ENCODE results near the gene LHPP. TPM values are rescaled to one million over a fixed set of nuclear protein-coding genes. Genes with fewer than 3 reads are reported as not detected.

LHPP gene
- total and polyA plus RNA-seq, 4 donors = 11.5 to 22.0 (median 18.6) TPM

DNA sequence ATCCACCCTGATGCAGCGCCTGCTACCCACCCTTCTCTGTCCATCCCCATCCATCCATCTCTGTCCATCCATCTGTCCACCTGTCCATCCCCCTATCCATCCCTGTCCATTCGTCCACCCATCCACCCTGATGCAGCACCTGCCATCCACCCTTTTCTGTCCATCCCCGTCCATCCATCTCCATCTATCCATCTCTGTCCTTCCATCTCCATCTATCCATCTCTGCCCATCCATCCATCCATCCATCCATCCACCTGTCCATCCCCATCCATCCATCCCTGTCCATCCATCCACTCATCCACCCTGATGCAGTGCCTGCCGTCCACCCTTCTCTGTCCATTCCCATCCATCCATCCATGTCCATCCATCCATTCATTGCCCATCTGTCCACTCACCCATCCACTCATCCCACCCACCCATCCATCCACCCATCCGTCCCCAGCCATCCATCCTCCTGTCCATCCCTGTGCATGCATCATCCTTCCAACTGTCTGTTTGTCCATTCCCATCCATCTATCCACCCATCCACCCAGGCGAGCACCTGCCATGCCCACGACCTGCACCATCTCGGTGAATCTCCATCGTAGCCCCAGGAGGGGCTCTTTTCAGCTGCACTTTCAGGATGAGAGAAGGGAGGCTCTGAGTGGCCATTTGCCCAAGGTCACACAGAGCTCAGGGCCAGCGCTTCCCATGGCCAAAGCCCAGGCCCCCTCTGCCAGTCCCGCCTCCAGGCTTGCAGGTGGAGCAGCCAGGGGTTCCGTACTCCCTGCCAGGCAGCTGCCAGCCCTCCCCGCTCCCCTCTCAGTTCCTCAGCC lies 137.4 kb downstream of the LHPP start:
- DNase-seq = peak in 1 of 2 donors; percentile 43
- 97 to 98% methylated on average over 13 of the region's 13 CpGs for WGBS, 2 donors
- ATAC-seq (ENCODE audit: low FRiP score) = no peak
- Histone ChIP-seq H3K4me3 (ENCODE audit: low read length in 2 of 2) (no peak overlapping the region), H3K36me3 (ENCODE audit: control insufficient read depth in 1 of 2, insufficient read depth in 2 of 2, low read length in 1 of 2) (no peaks in the 10 kb centered on the region), H3K9me3 (ENCODE audit: control insufficient read depth, low read length) (no peaks in the 10 kb centered on the region), H3K27ac (ENCODE audit: low read depth in 1 of 2, low read length in 2 of 2) (no peak overlapping the region), H3K27me3 (ENCODE audit: control insufficient read depth in 1 of 2, insufficient read depth in 2 of 2, low read length in 1 of 2) (no peaks in the 10 kb centered on the region), H3K4me1 (ENCODE audit: control insufficient read depth in 1 of 2, insufficient read depth in 2 of 2, low read length in 2 of 2) (no peaks in the 10 kb centered on the region)
- intact Hi-C loops (cut with DNase I) = no loop called here

GRCh38 chr10:124599588-124600050 lies 138.0 kb downstream of the LHPP start:
- 91 to 94% methylated on average over 7 of the region's 7 CpGs for WGBS, 2 donors
- Histone ChIP-seq H3K4me3 (ENCODE audit: low read length in 2 of 2) (no peak overlapping the region), H3K9me3 (ENCODE audit: control insufficient read depth, low read length) (no peaks in the 10 kb centered on the region), H3K27ac (ENCODE audit: low read depth in 1 of 2, low read length in 2 of 2) (no peak overlapping the region), H3K36me3 (ENCODE audit: control insufficient read depth in 1 of 2, insufficient read depth in 2 of 2, low read length in 1 of 2) (no peaks in the 10 kb centered on the region), H3K27me3 (ENCODE audit: control insufficient read depth in 1 of 2, insufficient read depth in 2 of 2, low read length in 1 of 2) (no peaks in the 10 kb centered on the region), H3K4me1 (ENCODE audit: control insufficient read depth in 1 of 2, insufficient read depth in 2 of 2, low read length in 2 of 2) (no peaks in the 10 kb centered on the region)
- peak in 1 of 2 donors; percentile 44 for DNase-seq
- ATAC-seq (ENCODE audit: low FRiP score) = no peak
- intact Hi-C loops (cut with DNase I) = no loop called here

DNA sequence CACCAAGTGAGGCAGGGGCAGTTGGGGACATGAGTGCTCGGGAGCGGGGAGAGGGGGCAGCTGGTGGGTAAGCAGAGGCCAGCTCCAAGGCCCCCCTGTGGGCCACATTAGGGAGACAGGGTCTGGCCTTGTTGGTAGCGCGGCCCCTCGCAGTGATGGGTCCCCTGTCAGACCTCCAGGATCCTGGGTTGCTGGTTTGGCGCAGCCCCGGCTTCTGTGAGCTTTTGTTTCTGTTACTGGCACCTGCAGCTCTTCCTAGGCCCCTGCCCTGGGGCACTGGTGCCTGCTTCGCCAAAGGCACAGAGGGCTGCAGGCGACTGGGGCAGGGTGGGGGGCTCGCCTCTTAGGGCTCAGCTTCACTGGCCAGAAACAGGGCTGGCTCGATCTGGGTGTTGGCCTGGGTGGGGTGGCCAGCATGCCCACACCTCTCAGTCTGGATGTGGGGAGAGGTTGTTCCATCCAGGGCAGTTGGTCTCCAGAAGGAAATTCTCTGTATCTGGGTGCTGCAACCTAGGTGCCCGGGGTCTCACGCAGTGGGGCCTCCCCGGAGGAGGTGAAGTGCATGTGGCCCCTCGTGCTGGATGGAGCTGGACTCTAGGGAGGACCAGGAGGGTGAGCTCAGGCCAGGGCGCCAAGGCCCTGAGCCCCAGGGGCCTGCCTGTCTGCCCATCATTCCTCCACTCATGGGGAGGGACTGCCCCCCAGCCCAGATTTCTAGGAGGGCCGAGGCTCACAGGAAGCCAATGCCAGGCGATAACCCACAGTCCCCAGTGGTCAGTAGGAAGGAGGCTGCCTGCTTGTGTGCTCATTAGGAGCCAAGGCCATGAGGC lies 138.6 kb downstream of the LHPP start:
- H3K9me3 ChIP-seq (ENCODE audit: control insufficient read depth, low read length) = no peaks in the 10 kb centered on the region
- no peak overlapping the region for H3K4me3 ChIP-seq (ENCODE audit: low read length in 2 of 2)
- ATAC-seq (ENCODE audit: low FRiP score) (no peak), DNase-seq (peak in 1 of 2 donors; percentile 70)
- no peak overlapping the region for H3K27ac ChIP-seq (ENCODE audit: low read depth in 1 of 2, low read length in 2 of 2)
- intact Hi-C loops (cut with DNase I) = no loop called here
- H3K27me3 ChIP-seq (ENCODE audit: control insufficient read depth in 1 of 2, insufficient read depth in 2 of 2, low read length in 1 of 2) = no peaks in the 10 kb centered on the region
- H3K4me1 ChIP-seq (ENCODE audit: control insufficient read depth in 1 of 2, insufficient read depth in 2 of 2, low read length in 2 of 2) = no peaks in the 10 kb centered on the region
- WGBS, 2 donors = 88 to 90% methylated on average over 18 of the region's 18 CpGs
- no peaks in the 10 kb centered on the region for H3K36me3 ChIP-seq (ENCODE audit: control insufficient read depth in 1 of 2, insufficient read depth in 2 of 2, low read length in 1 of 2)

DNA sequence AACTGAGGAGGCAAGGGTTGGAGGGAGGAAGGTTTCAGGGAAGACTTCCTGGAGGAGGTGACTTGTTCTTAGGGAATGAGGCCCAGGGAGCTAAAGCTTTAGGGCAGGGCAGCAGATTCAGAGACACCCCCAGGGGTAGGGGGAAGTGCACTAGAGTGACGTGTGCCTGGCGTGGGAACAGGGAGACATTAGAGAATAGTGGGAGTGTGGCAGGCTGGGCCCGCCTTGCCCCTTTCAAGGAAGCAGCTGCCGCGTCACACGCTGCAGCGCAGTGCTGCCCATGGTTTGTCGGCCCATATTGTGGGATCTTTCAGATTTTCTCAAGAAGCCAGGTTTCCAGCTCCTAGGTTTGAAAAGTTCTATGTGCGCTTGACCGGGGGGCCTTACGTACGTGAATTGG lies 139.4 kb downstream of the LHPP start:
- WGBS, 2 donors = 91 to 98% methylated on average over 12 of the region's 12 CpGs
- no peak for ATAC-seq (ENCODE audit: low FRiP score)

GRCh38 chr10:124601431-124602120 lies 140.0 kb downstream of the LHPP start:
- Histone ChIP-seq H3K27me3 (ENCODE audit: control insufficient read depth in 1 of 2, insufficient read depth in 2 of 2, low read length in 1 of 2) (no peaks in the 10 kb centered on the region), H3K4me1 (ENCODE audit: control insufficient read depth in 1 of 2, insufficient read depth in 2 of 2, low read length in 2 of 2) (no peaks in the 10 kb centered on the region), H3K4me3 (ENCODE audit: low read length in 2 of 2) (no peak overlapping the region), H3K27ac (ENCODE audit: low read depth in 1 of 2, low read length in 2 of 2) (no peak overlapping the region), H3K36me3 (ENCODE audit: control insufficient read depth in 1 of 2, insufficient read depth in 2 of 2, low read length in 1 of 2) (no peaks in the 10 kb centered on the region), H3K9me3 (ENCODE audit: control insufficient read depth, low read length) (no peaks in the 10 kb centered on the region)
- ATAC-seq (ENCODE audit: low FRiP score) (no peak), DNase-seq (peak in 1 of 2 donors; percentile 63)
- WGBS, 2 donors = 85 to 91% methylated on average over 29 of the region's 29 CpGs
- intact Hi-C loops (cut with DNase I) = no loop called here

More for the DNA sequence above, 139.4 kb downstream of the LHPP start:
- no peak overlapping the region for H3K4me3 ChIP-seq (ENCODE audit: low read length in 2 of 2)
- no peaks in the 10 kb centered on the region for H3K9me3 ChIP-seq (ENCODE audit: control insufficient read depth, low read length)
- H3K36me3 ChIP-seq (ENCODE audit: control insufficient read depth in 1 of 2, insufficient read depth in 2 of 2, low read length in 1 of 2) = no peaks in the 10 kb centered on the region
- H3K4me1 ChIP-seq (ENCODE audit: control insufficient read depth in 1 of 2, insufficient read depth in 2 of 2, low read length in 2 of 2) = no peaks in the 10 kb centered on the region
- intact Hi-C loops (cut with DNase I) = no loop called here
- peak in 1 of 2 donors; percentile 2 for DNase-seq
- H3K27me3 ChIP-seq (ENCODE audit: control insufficient read depth in 1 of 2, insufficient read depth in 2 of 2, low read length in 1 of 2) = no peaks in the 10 kb centered on the region
- H3K27ac ChIP-seq (ENCODE audit: low read depth in 1 of 2, low read length in 2 of 2) = no peak overlapping the region

GRCh38 chr10:124602121-124602561 lies 140.5 kb downstream of the LHPP start:
- H3K27ac ChIP-seq (ENCODE audit: low read depth in 1 of 2, low read length in 2 of 2) = no peak overlapping the region
- H3K9me3 ChIP-seq (ENCODE audit: control insufficient read depth, low read length) = no peaks in the 10 kb centered on the region
- H3K4me1 ChIP-seq (ENCODE audit: control insufficient read depth in 1 of 2, insufficient read depth in 2 of 2, low read length in 2 of 2) = no peaks in the 10 kb centered on the region
- ATAC-seq (ENCODE audit: low FRiP score) (no peak), DNase-seq (peak in 1 of 2 donors; percentile 55)
- no peaks in the 10 kb centered on the region for H3K27me3 ChIP-seq (ENCODE audit: control insufficient read depth in 1 of 2, insufficient read depth in 2 of 2, low read length in 1 of 2)
- H3K36me3 ChIP-seq (ENCODE audit: control insufficient read depth in 1 of 2, insufficient read depth in 2 of 2, low read length in 1 of 2) = no peaks in the 10 kb centered on the region
- intact Hi-C loops (cut with DNase I) = no loop called here
- WGBS, 2 donors = 84 to 88% methylated on average over 12 of the region's 12 CpGs
- H3K4me3 ChIP-seq (ENCODE audit: low read length in 2 of 2) = no peak overlapping the region

GRCh38 chr10:124602646-124603365 lies 141.2 kb downstream of the LHPP start:
- WGBS, 2 donors = 85 to 93% methylated on average over 10 to 12 of the region's 12 CpGs
- no peak overlapping the region for H3K4me3 ChIP-seq (ENCODE audit: low read length in 2 of 2)
- intact Hi-C loops (cut with DNase I) = no loop called here
- no peaks in the 10 kb centered on the region for H3K9me3 ChIP-seq (ENCODE audit: control insufficient read depth, low read length)
- peak in 1 of 2 donors; percentile 63 for DNase-seq
- H3K27me3 ChIP-seq (ENCODE audit: control insufficient read depth in 1 of 2, insufficient read depth in 2 of 2, low read length in 1 of 2) = no peaks in the 10 kb centered on the region
- no peaks in the 10 kb centered on the region for H3K36me3 ChIP-seq (ENCODE audit: control insufficient read depth in 1 of 2, insufficient read depth in 2 of 2, low read length in 1 of 2)
- H3K27ac ChIP-seq (ENCODE audit: low read depth in 1 of 2, low read length in 2 of 2) = no peak overlapping the region
- no peak for ATAC-seq (ENCODE audit: low FRiP score)
- no peaks in the 10 kb centered on the region for H3K4me1 ChIP-seq (ENCODE audit: control insufficient read depth in 1 of 2, insufficient read depth in 2 of 2, low read length in 2 of 2)

Measured in aorta (tissue), 5 donors.